HG03457 (cell line): ENCODE results near the gene ODF4.
"Not testable (repeated sequence)": the region's sequence is repeated elsewhere in the genome, so short reads cannot be mapped to it uniquely, and the experiment has no call there.

Experiments
- ATAC-seq: cut with Tn5 transposase; IDR thresholded peaks from one replicate; pipeline ENCODE4 v1.9.1; 2021; ENCODE audit warnings: moderate number of reproducible peaks; ENCODE audit not compliant: unreplicated experiment

The ODF4 gene

DNA sequence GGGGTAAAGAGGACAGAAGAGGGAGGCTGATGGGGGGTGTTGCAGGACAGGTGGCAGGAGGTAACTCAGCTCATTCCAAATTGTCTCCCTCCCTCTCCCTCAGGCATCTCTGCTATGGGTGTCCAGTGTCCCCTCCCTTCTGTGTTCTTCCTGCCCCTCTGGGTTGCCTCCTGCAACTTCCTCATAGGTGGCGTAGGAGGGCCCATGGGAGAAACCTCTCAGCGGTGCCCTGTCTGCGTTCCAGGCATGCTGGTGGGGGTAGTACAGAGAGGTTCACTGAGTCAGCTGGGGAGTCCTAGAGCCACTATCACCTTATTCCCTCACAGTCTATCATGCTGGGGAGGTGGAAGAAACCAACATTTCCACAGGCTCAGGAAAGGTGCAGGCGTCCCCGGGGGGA is 14.7 kb upstream of the ODF4 start:
- no peak for ATAC-seq

DNA sequence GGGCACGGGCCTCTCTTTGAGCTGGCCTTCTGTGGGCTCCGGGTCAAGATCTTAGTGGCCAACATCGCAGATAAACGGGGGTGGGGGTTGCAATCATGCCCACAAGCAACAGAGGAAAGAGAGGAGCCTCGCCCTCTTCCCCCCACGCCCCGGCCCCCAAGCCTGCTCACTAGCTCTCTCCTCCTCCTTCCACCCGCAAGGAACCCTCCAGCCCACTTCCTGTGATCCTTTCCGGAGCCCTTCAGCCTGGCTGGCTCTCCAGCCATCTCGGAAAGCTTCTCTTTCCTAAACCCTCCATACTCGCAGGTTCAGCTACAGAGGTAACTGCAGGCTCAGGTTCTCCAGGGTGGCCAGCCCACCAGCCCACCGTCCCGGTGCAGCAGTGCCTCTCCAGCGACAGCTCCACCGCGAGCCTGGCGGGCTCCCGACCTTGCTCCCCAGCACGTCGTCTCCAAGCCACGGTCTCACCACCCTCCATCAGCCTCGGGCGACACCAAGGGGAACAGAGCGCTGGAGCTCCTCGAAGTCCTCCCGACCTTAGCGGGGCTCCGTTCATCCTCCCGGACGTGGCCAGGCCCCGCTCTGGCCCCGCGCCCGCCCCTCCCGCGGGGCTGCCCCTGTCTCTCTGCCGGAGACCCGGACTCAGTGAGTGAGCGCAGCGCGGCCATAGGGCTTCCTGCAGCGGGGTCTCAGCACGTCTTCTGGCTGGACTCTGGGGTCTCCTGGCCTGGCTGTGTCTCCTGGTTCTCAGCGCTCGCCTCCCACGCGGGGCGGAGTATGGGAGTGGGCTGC is 12.9 kb upstream of the ODF4 start:
- no peak for ATAC-seq

- ATAC-seq: no peak
Observed at GRCh38 chr17:8327303-8327649, 12.4 kb upstream of the ODF4 start.

GRCh38 chr17:8332128-8332527 is 7.5 kb upstream of the ODF4 start:
- no peak for ATAC-seq

DNA sequence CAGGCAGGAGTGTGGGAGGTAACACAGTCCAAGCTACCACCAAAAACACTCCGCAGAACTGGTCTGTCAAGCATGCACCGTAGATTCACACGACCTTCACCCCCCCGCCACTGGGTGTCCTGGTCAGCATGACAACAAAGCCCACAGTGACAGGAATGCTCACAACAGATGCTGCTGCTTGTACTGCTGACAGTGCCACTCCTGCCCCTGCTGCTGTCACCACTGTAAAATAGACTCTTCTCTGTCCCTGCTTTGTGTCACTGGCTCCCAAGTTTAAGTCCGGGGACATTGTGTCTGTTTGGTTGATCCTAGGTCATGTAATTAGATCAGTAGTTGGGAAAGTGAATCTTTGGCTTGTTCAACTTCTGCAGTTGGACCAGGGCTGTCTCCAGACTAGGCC is 7.0 kb upstream of the ODF4 start:
- no peak for ATAC-seq

- ATAC-seq: no peak
Observed at GRCh38 chr17:8333281-8333680, 6.4 kb upstream of the ODF4 start.

DNA sequence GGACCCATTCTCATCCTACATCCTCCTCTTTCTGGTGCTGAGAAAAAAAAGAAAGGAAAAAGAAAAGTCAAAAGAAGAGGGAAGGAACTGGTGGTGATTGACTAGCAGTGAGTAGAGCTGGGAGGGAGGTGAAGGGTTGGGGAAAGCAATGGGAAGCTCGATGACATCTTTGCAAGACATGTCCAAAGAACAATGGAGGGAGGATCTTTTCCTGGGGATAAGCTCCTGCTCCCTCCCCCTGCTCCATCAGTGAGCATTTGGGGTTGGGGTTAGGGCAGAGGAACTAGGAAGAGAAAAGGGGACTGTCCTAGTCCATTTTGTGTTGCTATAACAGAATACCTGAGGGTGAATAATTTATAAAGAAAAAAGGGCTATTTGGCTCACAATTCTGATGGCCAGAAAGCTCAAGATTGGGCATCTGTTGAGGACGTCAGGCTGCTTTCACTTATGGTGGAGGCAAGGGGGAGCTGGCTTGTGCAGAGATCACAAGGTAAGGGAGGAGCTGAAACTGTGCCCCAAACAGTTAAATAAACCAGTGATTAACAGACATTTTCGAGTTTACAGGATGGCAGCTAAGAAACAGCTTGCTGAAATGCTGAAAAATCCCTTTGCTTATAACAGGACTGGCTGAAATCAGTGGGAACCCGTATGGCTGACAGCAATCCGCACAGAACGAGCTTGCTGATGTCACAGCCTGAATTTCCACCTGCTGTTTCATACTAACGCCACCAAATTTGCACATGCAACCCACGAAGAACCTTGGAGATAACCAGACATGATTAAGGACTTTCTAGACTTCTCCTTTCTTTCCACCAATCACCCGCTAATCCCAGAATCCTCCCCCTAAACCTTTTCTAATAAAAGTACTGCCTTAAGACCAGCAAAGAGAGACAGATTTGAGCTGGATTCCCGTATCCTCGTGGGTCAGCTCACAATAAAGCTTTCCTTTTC is 1.6 kb upstream of the ODF4 start:
- ATAC-seq: no peak

DNA sequence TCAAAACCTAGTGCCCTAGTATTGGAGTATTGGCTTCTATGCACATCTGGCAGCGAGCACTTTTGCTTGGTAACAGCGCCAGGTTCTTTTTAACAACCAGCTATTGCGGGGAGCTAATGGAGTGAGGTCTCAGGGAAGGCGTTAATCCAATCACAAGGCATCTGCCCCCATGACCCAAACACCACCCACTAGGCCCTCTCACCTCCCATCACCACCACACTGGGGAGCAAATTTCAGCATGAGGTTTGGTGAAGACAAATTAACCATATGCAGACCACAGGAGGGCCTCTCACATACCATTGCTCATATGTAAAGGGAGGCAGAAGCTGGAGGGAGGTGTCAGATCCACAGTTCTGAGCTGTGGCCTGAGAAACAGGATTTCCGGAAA is 893 bp upstream of the ODF4 start:
- ATAC-seq: no peak

- ATAC-seq: no peak
Observed at GRCh38 chr17:8341456-8341855, 1.8 kb downstream of the ODF4 start.

GRCh38 chr17:8345052-8345690 is 5.5 kb downstream of the ODF4 start:
- ATAC-seq: no peak

DNA sequence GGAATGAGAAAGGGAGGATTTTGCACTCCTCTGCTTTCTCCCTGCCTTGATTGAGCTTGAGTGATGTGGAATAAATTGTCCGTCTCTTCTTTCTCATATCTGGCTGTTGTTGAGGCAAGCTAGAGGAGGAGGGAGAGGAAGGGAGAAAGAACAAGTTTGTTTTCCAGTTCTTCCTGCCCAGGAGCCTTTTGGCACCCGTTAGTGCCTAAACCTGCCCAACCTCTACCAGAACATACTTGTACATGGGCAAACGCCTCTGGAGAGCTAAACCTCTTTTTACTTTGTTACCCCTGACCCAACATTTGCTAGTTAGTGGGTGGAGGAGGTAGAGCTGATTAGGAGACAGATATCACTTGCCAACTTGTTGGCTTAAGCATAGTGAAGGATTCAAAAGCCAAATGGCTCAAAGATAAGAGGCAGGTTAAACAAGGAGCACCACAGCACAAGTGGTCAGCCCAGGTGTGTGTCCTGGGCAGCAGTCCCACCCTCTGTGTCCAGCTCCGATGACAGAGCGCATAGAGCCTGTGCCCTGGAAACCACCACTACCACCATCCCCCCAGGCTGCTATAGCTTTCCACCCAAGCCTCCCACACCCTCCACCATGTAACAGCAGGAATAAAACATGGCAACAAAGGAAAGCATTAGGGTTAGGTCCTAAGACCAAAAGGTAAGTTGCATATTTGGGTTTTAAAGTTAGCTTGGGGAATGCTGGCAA is 6.5 kb downstream of the ODF4 start:
- ATAC-seq: no peak

GRCh38 chr17:8347001-8347400 is 7.4 kb downstream of the ODF4 start:
- not testable (repeated sequence) for ATAC-seq

DNA sequence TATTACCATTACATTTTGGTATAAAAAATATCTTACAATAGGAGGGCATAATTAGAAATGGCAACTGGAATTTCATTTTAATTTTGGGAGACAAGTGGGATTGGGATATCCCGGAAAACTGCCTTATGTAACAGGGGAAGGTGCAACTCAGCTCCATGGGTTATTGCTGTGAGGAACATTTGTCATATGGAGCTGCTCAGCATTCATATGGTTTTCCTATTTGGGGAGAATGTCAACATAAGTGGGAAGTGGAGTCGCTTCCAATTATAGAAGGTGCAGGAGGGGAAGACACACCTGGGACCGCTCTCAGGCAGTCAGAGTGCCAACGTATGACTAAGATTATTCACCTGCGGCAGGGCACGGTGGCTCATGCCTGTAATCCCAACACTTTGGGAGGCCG is 10.7 kb downstream of the ODF4 start:
- ATAC-seq: no peak

DNA sequence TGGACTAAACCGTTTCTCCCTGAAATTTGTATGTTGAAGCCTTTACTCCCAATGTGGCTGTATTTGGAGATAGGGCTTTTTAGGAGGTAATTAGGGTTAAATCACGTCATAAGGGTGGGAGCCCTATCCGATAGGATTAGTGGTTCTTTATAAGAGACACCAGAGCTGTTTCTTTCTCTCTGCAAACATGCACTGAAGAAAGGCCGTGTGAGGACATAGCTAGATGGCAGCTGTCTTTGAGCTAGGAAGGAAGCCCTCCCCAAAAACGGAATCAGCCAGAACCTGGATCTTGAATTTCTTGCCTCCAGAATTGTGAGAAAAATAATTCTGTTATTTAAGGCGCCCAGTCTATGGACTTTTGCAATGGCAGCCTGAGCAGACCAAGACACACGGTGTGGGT is 14.1 kb downstream of the ODF4 start:
- no peak for ATAC-seq

GRCh38 chr17:8354236-8354635 is 14.6 kb downstream of the ODF4 start:
- ATAC-seq: no peak

DNA sequence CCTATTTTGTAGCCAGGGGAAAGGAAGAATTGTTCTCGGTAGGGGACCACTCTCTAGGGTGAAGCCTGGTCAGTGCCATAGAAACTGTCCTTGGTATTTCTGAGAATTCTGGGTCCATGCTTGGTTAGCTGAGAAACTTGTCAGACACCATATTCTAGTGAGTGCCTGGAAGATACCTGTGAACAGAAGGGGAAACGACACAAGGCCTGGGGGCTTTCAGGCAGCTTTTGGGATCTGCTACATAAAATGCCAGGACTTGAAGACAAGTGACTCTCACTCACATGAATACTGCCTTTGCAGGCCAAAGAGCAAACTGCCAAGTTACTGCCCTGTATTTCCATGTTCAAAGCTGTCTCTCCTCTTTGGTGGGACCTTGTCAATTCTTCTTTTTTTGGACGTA is 18.3 kb downstream of the ODF4 start:
- no peak for ATAC-seq

DNA sequence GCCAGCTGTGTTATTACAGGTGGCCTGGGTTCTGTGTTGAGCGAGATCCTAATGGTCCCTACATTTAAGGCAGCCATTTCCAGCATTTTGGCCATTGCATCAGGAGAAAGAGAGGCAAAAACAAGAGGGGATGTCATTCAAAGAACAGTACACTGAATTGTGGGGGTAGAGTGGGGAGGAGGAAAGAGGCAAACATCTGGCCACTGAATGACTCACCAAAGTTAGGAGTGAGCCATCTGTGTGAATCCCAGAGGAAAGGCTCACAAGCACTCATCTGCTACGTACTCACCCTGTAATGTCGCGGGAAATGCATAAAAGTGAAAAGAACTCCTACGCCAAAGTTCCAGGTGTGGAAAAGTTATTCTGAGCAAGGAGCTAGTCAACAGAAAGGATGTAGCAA is 20.1 kb downstream of the ODF4 start:
- ATAC-seq: no peak

- no peak for ATAC-seq
Observed at GRCh38 chr17:8360260-8360659, 20.6 kb downstream of the ODF4 start.

- ATAC-seq: no peak
Observed at GRCh38 chr17:8360751-8361150, 21.1 kb downstream of the ODF4 start.

DNA sequence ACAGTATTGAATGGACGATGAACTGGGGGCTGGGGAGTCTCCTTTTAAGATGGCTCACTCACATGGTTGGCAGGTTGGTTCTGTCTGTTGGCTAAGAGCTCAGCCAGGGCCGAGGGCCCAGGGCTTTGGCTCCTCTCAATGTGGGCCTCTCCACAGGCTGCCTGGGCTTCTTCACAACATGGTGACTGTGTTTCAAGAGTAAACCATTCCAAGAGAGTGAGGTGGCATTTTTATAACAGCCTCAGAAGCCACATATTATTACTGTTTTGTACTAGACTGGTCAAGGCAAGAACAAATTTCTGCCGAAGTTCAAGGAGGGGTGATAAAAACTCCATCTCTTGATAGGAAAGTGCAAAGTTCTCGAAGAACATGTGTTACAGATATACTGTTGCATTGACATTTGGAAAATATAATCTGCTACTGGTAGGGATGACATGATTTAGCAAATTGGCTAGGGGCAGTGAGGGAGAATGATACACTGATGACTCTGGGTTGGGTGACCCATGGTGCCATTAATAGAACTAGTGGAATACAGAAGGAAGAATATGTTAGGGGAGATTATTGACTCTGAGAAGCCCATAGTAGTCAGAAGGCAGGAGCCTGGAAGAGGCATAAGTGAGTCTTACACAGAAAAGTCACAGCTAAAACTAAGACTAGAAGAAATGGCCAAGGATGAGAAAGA is 23.2 kb downstream of the ODF4 start:
- no peak for ATAC-seq

- ATAC-seq: no peak
Observed at GRCh38 chr17:8365143-8365542, 25.5 kb downstream of the ODF4 start.
